Measurements from ENCODE around the gene MCU.

DNA sequence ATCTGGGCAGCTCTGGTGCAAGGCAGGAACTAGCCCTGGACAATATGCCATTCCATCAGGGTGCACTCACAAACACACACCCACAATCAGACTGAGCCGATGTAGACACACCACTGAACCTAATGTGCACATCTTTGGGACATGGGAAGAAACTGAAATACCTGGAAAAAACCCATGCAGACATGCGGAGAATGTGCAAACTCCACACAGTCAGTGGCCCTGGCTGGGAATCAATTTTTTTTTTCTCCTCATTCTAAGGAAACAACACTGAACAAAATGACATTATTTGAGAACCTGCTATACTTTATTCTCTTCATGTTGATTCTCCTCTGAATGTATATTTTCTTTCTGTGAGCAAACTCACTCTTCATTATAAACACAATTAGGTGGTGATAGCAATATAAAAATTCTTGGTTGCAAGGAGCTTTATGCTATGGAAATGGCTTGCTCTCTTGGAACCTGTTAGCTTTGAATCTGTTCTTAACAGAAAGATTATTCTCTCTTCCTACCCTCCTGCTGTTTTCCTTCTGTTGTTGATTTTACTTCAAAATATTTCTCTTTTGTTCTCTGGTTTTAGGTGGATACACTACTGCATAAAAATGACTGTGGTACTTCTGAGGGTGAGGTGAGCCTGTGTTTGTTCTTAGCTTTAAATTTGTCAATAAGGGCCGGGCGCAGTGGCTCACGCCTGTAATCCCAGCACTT lies 33.1 kb upstream of the MCU start:
- TF ChIP-seq POLR2A (IDR thresholded peaks at IDR 0.05; ENCODE audit: low read length) (no peak), GATA1 (IDR thresholded peaks at IDR 0.05; ENCODE audit: low read depth, low read length) (no peak)
